IMR-90 (cell line): ENCODE data around the gene NT5E. TPM values are rescaled to one million over a fixed set of nuclear protein-coding genes. Genes with fewer than 3 reads are reported as not detected.

Experiments used
- ATAC-seq: fragments of 200-7000 bp; cut with Tn5 transposase; 2 replicates; pipeline ENCODE4 v1.9.1; 2020; ENCODE audit warnings: low read depth, mild to moderate bottlenecking, moderate library complexity
- BruUV-seq: library from RNA; stranded (reverse); fragments of 400-500 nt; replicated peaks from 2 replicates; lab custom pipeline; 2021; lab: Mats Ljungman, UMichigan
- CTCF ChIA-PET: fragments of 300-600 bp; formaldehyde crosslinking; extraction: SDS; loops from one replicate; lab custom pipeline; 2021; ENCODE audit warnings: antibody characterized with exemption; lab: Yijun Ruan, JAX
- POLR2A ChIA-PET: fragments of 300-600 bp; sonication (Branson Sonifier 250); formaldehyde crosslinking; loops from one replicate; lab custom pipeline; 2022; ENCODE audit warnings: antibody characterized with exemption; ENCODE audit not compliant: unreplicated experiment; lab: Charles Lee
- DNase-seq: peaks from one replicate; pipeline ENCODE4 v3.0.0; 2013
- H2AFZ ChIP-seq: replicated peaks from 2 replicates; pipeline ENCODE3; 2013; ENCODE audit warnings: low read length, mild to moderate bottlenecking; ENCODE audit not compliant: poor library complexity
- H2AK5ac ChIP-seq: 2 replicates; pipeline ENCODE4 v1.6.1; 2013; ENCODE audit warnings: low read depth, low read length, inconsistent platforms
- H2AK9ac ChIP-seq: replicated peaks from 2 replicates; pipeline ENCODE3; 2013; ENCODE audit warnings: mild to moderate bottlenecking, low read depth, low read length, moderate library complexity; ENCODE audit not compliant: poor library complexity
- H2BK120ac ChIP-seq: 2 replicates; pipeline ENCODE4 v1.6.1; 2013; ENCODE audit warnings: low read depth, low read length, inconsistent platforms
- H2BK15ac ChIP-seq: 3 replicates; pipeline ENCODE4 v1.6.1; 2013; ENCODE audit warnings: low read depth, low read length, inconsistent platforms
- H2BK20ac ChIP-seq: 2 replicates; pipeline ENCODE4 v1.6.1; 2013; ENCODE audit warnings: low read depth, mild to moderate bottlenecking, inconsistent platforms, low read length, moderate library complexity
- H2BK5ac ChIP-seq: 2 replicates; pipeline ENCODE4 v1.6.1; 2013; ENCODE audit warnings: mild to moderate bottlenecking, low read depth, low read length, inconsistent platforms; ENCODE audit not compliant: poor library complexity, severe bottlenecking
- H3K14ac ChIP-seq: replicated peaks from 2 replicates; pipeline ENCODE4 v1.6.1; 2013; ENCODE audit warnings: low read depth, low read length, inconsistent platforms
- H3K18ac ChIP-seq: 2 replicates; pipeline ENCODE4 v1.6.1; 2013; ENCODE audit warnings: low read depth, low read length, control low read depth
- H3K23ac ChIP-seq: 2 replicates; pipeline ENCODE4 v1.6.1; 2013; ENCODE audit warnings: low read depth, low read length, inconsistent platforms
- H3K27ac ChIP-seq: 2 replicates; pipeline ENCODE4 v1.5.1; 2013; ENCODE audit warnings: mild to moderate bottlenecking, control low read depth, low read length; ENCODE audit not compliant: insufficient read depth
- H3K27me3 ChIP-seq: 2 replicates; pipeline ENCODE4 v1.6.1; 2013; ENCODE audit warnings: low read length; ENCODE audit not compliant: control insufficient read depth, insufficient read depth
- H3K36me3 ChIP-seq: 2 replicates; pipeline ENCODE4 v1.6.1; 2013; ENCODE audit warnings: low read length, mixed read lengths; ENCODE audit not compliant: control insufficient read depth, insufficient read depth
- H3K4ac ChIP-seq: 2 replicates; pipeline ENCODE4 v1.6.1; 2013; ENCODE audit warnings: low read depth, low read length, inconsistent platforms
- H3K4me1 ChIP-seq: 2 replicates; pipeline ENCODE4 v1.6.1; 2013; ENCODE audit warnings: low read length, mixed read lengths; ENCODE audit not compliant: control insufficient read depth, insufficient read depth
- H3K4me2 ChIP-seq: 2 replicates; pipeline ENCODE4 v1.6.1; 2013; ENCODE audit warnings: low read depth, mild to moderate bottlenecking, control low read depth, low read length, moderate library complexity
- H3K4me3 ChIP-seq: 2 replicates; pipeline ENCODE4 v1.5.1; 2013; ENCODE audit warnings: low read depth, mild to moderate bottlenecking, control low read depth, low read length, moderate library complexity; ENCODE audit not compliant: insufficient read depth
- H3K56ac ChIP-seq: 2 replicates; pipeline ENCODE4 v1.6.1; 2013; ENCODE audit warnings: low read length, inconsistent platforms; ENCODE audit not compliant: insufficient read depth; ENCODE audit errors: extremely low read depth
- H3K79me1 ChIP-seq, 2 experiments: 2 replicates each; pipeline ENCODE4 v1.6.1; 2013; ENCODE audit warnings: low read length in 2 of 2, inconsistent platforms in 1 of 2, low read depth in 1 of 2
- H3K9ac ChIP-seq: 2 replicates; pipeline ENCODE4 v1.6.1; 2013; ENCODE audit warnings: low read depth, low read length, control low read depth
- H3K9me1 ChIP-seq: 2 replicates; pipeline ENCODE4 v1.6.1; 2013; ENCODE audit warnings: low read length, inconsistent platforms; ENCODE audit not compliant: insufficient read depth
- H3K9me3 ChIP-seq: 2 replicates; pipeline ENCODE4 v1.6.1; 2013; ENCODE audit warnings: low read length; ENCODE audit not compliant: control insufficient read depth, insufficient read depth
- H4K20me1 ChIP-seq: 2 replicates; pipeline ENCODE4 v1.6.1; 2013; ENCODE audit warnings: low read length, inconsistent platforms; ENCODE audit not compliant: insufficient read depth
- H4K5ac ChIP-seq: 2 replicates; pipeline ENCODE4 v1.6.1; 2013; ENCODE audit warnings: mild to moderate bottlenecking, low read depth, low read length, control low read depth
- H4K8ac ChIP-seq, 2 experiments: 2 replicates each; pipeline ENCODE4 v1.6.1; 2013; ENCODE audit warnings: low read depth in 2 of 2, low read length in 2 of 2, control low read depth in 1 of 2, inconsistent platforms in 1 of 2
- H4K91ac ChIP-seq: 2 replicates; pipeline ENCODE4 v1.6.1; 2013; ENCODE audit warnings: low read depth, low read length, inconsistent platforms; ENCODE audit not compliant: insufficient read depth
- CHD1 ChIP-seq: IDR thresholded peaks from 2 replicates; pipeline ENCODE4 v1.6.1; 2012; ENCODE audit warnings: low read depth, low read length, improper control_type of control experiment
- MAFK ChIP-seq: IDR thresholded peaks from 2 replicates; pipeline ENCODE4 v1.6.1; 2012; ENCODE audit warnings: low read depth, low read length, improper control_type of control experiment
- MAZ ChIP-seq: IDR thresholded peaks from 2 replicates; pipeline ENCODE4 v1.6.1; 2012; ENCODE audit warnings: low read depth, mild to moderate bottlenecking, low read length, improper control_type of control experiment, moderate library complexity, borderline replicate concordance
- NFE2L2 ChIP-seq: fragments of 150-350 bp; IDR thresholded peaks from 2 replicates; pipeline ENCODE4 v1.6.1; 2016; ENCODE audit warnings: low read depth, mild to moderate bottlenecking, low read length
- RAD21 ChIP-seq: IDR thresholded peaks from 2 replicates; pipeline ENCODE4 v1.6.1; 2012; ENCODE audit warnings: low read length, improper control_type of control experiment
- WGBS, 2 experiments: methylation state at CpG; one replicate each; pipeline versions ENCODE4 v1.1.5 to v1.1.7; 2013; ENCODE audit warnings: missing lambda C conversion rate in 2 of 2; ENCODE audit not compliant: insufficient read length in 1 of 2; ENCODE audit errors: extremely low coverage in 2 of 2; 5-methylcytosine and 5-hydroxymethylcytosine counted together
- dilution Hi-C: fragments of 300-500 bp; cut with HindIII; formaldehyde crosslinking; loops from one replicate; pipeline ENCODE4 v1.14.3; 2018; ENCODE audit warnings: low sequenced_read_pairs; ENCODE audit not compliant: unreplicated experiment
- in situ Hi-C: fragments of 300-500 bp; cut with MboI; formaldehyde crosslinking; loops from 3 replicates; pipeline ENCODE4 v1.14.3; 2019; ENCODE audit warnings: low sequenced_read_pairs, inconsistent platforms, mixed read lengths
- intact Hi-C: fragments of 100-400 bp; cut with micrococcal nuclease; formaldehyde crosslinking; loops from 2 replicates; pipeline ENCODE4 v1.10.0; 2022
- polyA plus RNA-seq, 3 experiments: library from polyadenylated mRNA; depleted of rRNA; stranded (reverse); fragments of >200 nt; gene quantifications; 2 replicates each; pipeline ENCODE4 v1.2.3, GENCODE V29; 2012; ENCODE audit warnings: low replicate concordance in 1 of 3
- total RNA-seq: library from RNA; depleted of rRNA; stranded (reverse); fragments of >200 nt; gene quantifications from 2 replicates; pipeline ENCODE4 v1.2.3, GENCODE V29; 2012

Gene NT5E
- total and polyA plus RNA-seq, 2 of the 4 experiments (the other 2 are of a cell fraction) = 153 to 280 TPM

GRCh38 chr6:85455471-85456026 lies 5.7 kb downstream of the NT5E start:
- Histone ChIP-seq H2AK9ac (no peak overlapping the region), H3K9me1 (peaks cover 37% of the 10 kb centered on the region), H3K18ac (no peak overlapping the region), H3K9me3 (no peaks in the 10 kb centered on the region), H2AFZ (no peak overlapping the region), H3K79me1 (peaks cover 25 to 67% of the 10 kb centered on the region in 2 experiments), H2BK5ac (no peak overlapping the region), H4K91ac (no peak overlapping the region), H3K27me3 (no peaks in the 10 kb centered on the region), H3K4me2 (no peak overlapping the region), H4K8ac (no peak overlapping the region), H3K4me1 (peaks cover 44% of the 10 kb centered on the region), H4K5ac (no peak overlapping the region), H2BK120ac (no peak overlapping the region), H3K9ac (no peak overlapping the region), H3K27ac (no peak overlapping the region), H2BK15ac (no peak overlapping the region), H3K4ac (no peak overlapping the region), H2AK5ac (no peak overlapping the region), H3K23ac (no peak overlapping the region), H3K56ac (no peak overlapping the region), H2BK20ac (no peak overlapping the region), H4K20me1 (peaks cover 64% of the 10 kb centered on the region), H3K4me3 (no peak overlapping the region), H3K36me3 (peaks cover 10% of the 10 kb centered on the region; the same call in 1 of the 2 replicates), H3K14ac (no peak overlapping the region; the same call in 1 of the 2 replicates)
- ATAC-seq (no peak), DNase-seq (no peak)
- no CpG with 5 or more reads among the region's 3 CpGs for WGBS, 2 experiments
- in situ Hi-C loops = loop anchor here (10.0 kb wide), 1 partner anchor 219 kb away; no protein-coding TSS in a partner anchor
- no TSS peak for BruUV-seq
- ChIA-PET CTCF (interaction anchor here (2.1 kb wide), 1 partner anchor 27 kb away, joined by 7 read pairs; no protein-coding TSS in a partner anchor), POLR2A (no interaction called here)
- intact Hi-C loops = loop anchor here (10.0 kb wide), 1 partner anchor 219 kb away; no protein-coding TSS in a partner anchor
- dilution Hi-C loops = no loop called here
- TF ChIP-seq RAD21 (no peak), MAZ (no peak), MAFK (no peak), NFE2L2 (no peak), CHD1 (no peak)
